Measurements from ENCODE around the gene PLD4.
A peak's percentile ranks its signal among the peaks of the same experiment; 100 is the strongest.

PLD4 gene

GRCh38 chr14:104978746-104979691 lies 54.3 kb downstream of the PLD4 start:
- no peaks in the 10 kb centered on the region for H3K36me3 ChIP-seq (ENCODE audit: insufficient read depth, low read length)
- peak overlapping the region; percentile 63 for H3K27ac ChIP-seq (ENCODE audit: low read depth, low read length)
- H3K9me3 ChIP-seq (ENCODE audit: low read length): no peaks in the 10 kb centered on the region
- peaks cover 43% of the 10 kb centered on the region for H3K4me1 ChIP-seq (ENCODE audit: insufficient read depth, low read length)
- H3K9ac ChIP-seq (ENCODE audit: low read length): no peak overlapping the region
- H3K4me3 ChIP-seq (ENCODE audit: low read depth in 1 of 2, low read length in 2 of 2): peak overlapping the region in 1 of 2 donors; percentile 27
- no peaks in the 10 kb centered on the region for H3K27me3 ChIP-seq (ENCODE audit: control insufficient read depth in 1 of 2, insufficient read depth in 2 of 2, low read length in 2 of 2)

- Histone ChIP-seq H3K9me3 (ENCODE audit: low read length) (no peaks in the 10 kb centered on the region), H3K9ac (ENCODE audit: low read length) (no peak overlapping the region), H3K27ac (ENCODE audit: low read depth, low read length) (peak overlapping the region; percentile 19), H3K27me3 (ENCODE audit: control insufficient read depth in 1 of 2, insufficient read depth in 2 of 2, low read length in 2 of 2) (no peaks in the 10 kb centered on the region), H3K36me3 (ENCODE audit: insufficient read depth, low read length) (no peaks in the 10 kb centered on the region), H3K4me3 (ENCODE audit: low read depth in 1 of 2, low read length in 2 of 2) (no peak overlapping the region), H3K4me1 (ENCODE audit: insufficient read depth, low read length) (peaks cover 34% of the 10 kb centered on the region)
These were observed 55.3 kb downstream of the PLD4 start for GRCh38 chr14:104979758-104980610.

GRCh38 chr14:104980611-104981531 lies 56.2 kb downstream of the PLD4 start:
- Histone ChIP-seq H3K9me3 (ENCODE audit: low read length) (no peaks in the 10 kb centered on the region), H3K27me3 (ENCODE audit: control insufficient read depth in 1 of 2, insufficient read depth in 2 of 2, low read length in 2 of 2) (no peaks in the 10 kb centered on the region), H3K27ac (ENCODE audit: low read depth, low read length) (peak overlapping the region; percentile 19), H3K9ac (ENCODE audit: low read length) (no peak overlapping the region), H3K36me3 (ENCODE audit: insufficient read depth, low read length) (no peaks in the 10 kb centered on the region), H3K4me3 (ENCODE audit: low read depth in 1 of 2, low read length in 2 of 2) (no peak overlapping the region), H3K4me1 (ENCODE audit: insufficient read depth, low read length) (peaks cover 25% of the 10 kb centered on the region)

GRCh38 chr14:104981699-104982541 lies 57.2 kb downstream of the PLD4 start:
- Histone ChIP-seq H3K27ac (ENCODE audit: low read depth, low read length) (no peak overlapping the region), H3K9me3 (ENCODE audit: low read length) (no peaks in the 10 kb centered on the region), H3K27me3 (ENCODE audit: control insufficient read depth in 1 of 2, insufficient read depth in 2 of 2, low read length in 2 of 2) (no peaks in the 10 kb centered on the region), H3K36me3 (ENCODE audit: insufficient read depth, low read length) (no peaks in the 10 kb centered on the region), H3K9ac (ENCODE audit: low read length) (no peak overlapping the region), H3K4me3 (ENCODE audit: low read depth in 1 of 2, low read length in 2 of 2) (no peak overlapping the region), H3K4me1 (ENCODE audit: insufficient read depth, low read length) (peaks cover 24% of the 10 kb centered on the region)

GRCh38 chr14:104982548-104983230 lies 58.0 kb downstream of the PLD4 start:
- H3K4me1 ChIP-seq (ENCODE audit: insufficient read depth, low read length): peaks cover 20% of the 10 kb centered on the region
- no peaks in the 10 kb centered on the region for H3K9me3 ChIP-seq (ENCODE audit: low read length)
- H3K9ac ChIP-seq (ENCODE audit: low read length): no peak overlapping the region
- H3K27me3 ChIP-seq (ENCODE audit: control insufficient read depth in 1 of 2, insufficient read depth in 2 of 2, low read length in 2 of 2): no peaks in the 10 kb centered on the region
- no peak overlapping the region for H3K4me3 ChIP-seq (ENCODE audit: low read depth in 1 of 2, low read length in 2 of 2)
- no peak overlapping the region for H3K27ac ChIP-seq (ENCODE audit: low read depth, low read length)
- H3K36me3 ChIP-seq (ENCODE audit: insufficient read depth, low read length): no peaks in the 10 kb centered on the region
